HepG2 (cell line): ENCODE measurements around the gene RANBP17. TPM values are rescaled to one million over a fixed set of nuclear protein-coding genes. Genes with fewer than 3 reads are reported as not detected.

Source experiments
- ATAC-seq: fragments of 200-7000 bp; cut with Tn5 transposase; 3 replicates; pipeline ENCODE4 v1.9.1; 2020; ENCODE audit warnings: mild to moderate bottlenecking, moderate library complexity
- BruUV-seq: library from RNA; stranded (reverse); fragments of 400-500 nt; replicated peaks from 2 replicates; lab custom pipeline; 2021; lab: Mats Ljungman, UMichigan
- CTCF ChIA-PET: fragments of 300-600 bp; formaldehyde crosslinking; extraction: SDS; loops from one replicate; lab custom pipeline; 2021; ENCODE audit warnings: low total read pairs, inconsistent platforms, low intra/inter-chr PET ratio; lab: Yijun Ruan, JAX
- POLR2A ChIA-PET: fragments of 350-600 bp; sonication (Branson Sonifier 250); formaldehyde crosslinking; loops from one replicate; lab custom pipeline; 2020; ENCODE audit warnings: antibody characterized with exemption, inconsistent platforms; lab: Yijun Ruan, JAX
- DNase-seq: peaks from one replicate; pipeline ENCODE4 v3.0.0-alpha.2; 2015; ENCODE audit warnings: low spot score
- FAIRE-seq: peaks from 3 replicates; lab custom pipeline; 2011; peaks lifted over from hg19 to GRCh38; lab: Jason Lieb, UNC
- H2AFZ ChIP-seq: one replicate; pipeline ENCODE4 v1.6.1; 2011; ENCODE audit warnings: low read length, inconsistent platforms
- H3K27ac ChIP-seq: fragments of 300-600 bp; 3 replicates; pipeline ENCODE4 v1.8.0; 2011; ENCODE audit warnings: mixed run types, mild to moderate bottlenecking, mixed read lengths, low read length, inconsistent platforms; ENCODE audit not compliant: insufficient read depth; ENCODE audit errors: extremely low read length
- H3K27me3 ChIP-seq, 2 experiments: fragments of 200-600 bp in 1 of 2; 2 replicates in 1 of 2; 3 replicates in 1 of 2; pipeline versions ENCODE4 v1.6.0 to v1.8.0; 2011; ENCODE audit warnings: low read length in 2 of 2, mild to moderate bottlenecking in 2 of 2, moderate library complexity in 2 of 2, inconsistent platforms in 1 of 2; ENCODE audit not compliant: insufficient read depth in 2 of 2, control insufficient read depth in 1 of 2
- H3K36me3 ChIP-seq, 2 experiments: fragments of 200-600 bp in 1 of 2; replicated peaks in 1 of 2; 2 replicates in 1 of 2; 3 replicates in 1 of 2; pipeline versions ENCODE4 v1.5.1 to v1.8.0; 2011; ENCODE audit warnings: low read length in 2 of 2, inconsistent platforms in 1 of 2; ENCODE audit not compliant: insufficient read depth in 2 of 2, control insufficient read depth in 1 of 2
- H3K4me1 ChIP-seq: 2 replicates; pipeline ENCODE4 v1.5.1; 2012; ENCODE audit warnings: low read length, inconsistent platforms; ENCODE audit not compliant: insufficient read depth
- H3K4me2 ChIP-seq: 2 replicates; pipeline ENCODE4 v1.6.0; 2011; ENCODE audit warnings: low read depth, low read length, inconsistent platforms
- H3K4me3 ChIP-seq, 3 experiments: fragments of 200-600 bp in 1 of 3; sonication (generic), shearing (Covaris generic) in 1 of 3; replicated peaks in 1 of 3; 2 replicates each; pipeline ENCODE4 v1.5.1; 2011 to 2016; ENCODE audit warnings: low read length in 3 of 3, inconsistent platforms in 2 of 3, low read depth in 2 of 3, mild to moderate bottlenecking in 2 of 3, control low read depth in 1 of 3, mixed read lengths in 1 of 3; ENCODE audit not compliant: insufficient read depth in 1 of 3
- H3K79me2 ChIP-seq: one replicate; pipeline ENCODE4 v1.6.1; 2011; ENCODE audit warnings: low read length, inconsistent platforms; ENCODE audit not compliant: insufficient read depth
- H3K9ac ChIP-seq: 2 replicates; pipeline ENCODE4 v1.6.0; 2011; ENCODE audit warnings: mild to moderate bottlenecking, low read depth, low read length, inconsistent platforms; ENCODE audit not compliant: insufficient read depth
- H3K9me3 ChIP-seq: 2 replicates; pipeline ENCODE4 v1.5.1; 2012; ENCODE audit warnings: mild to moderate bottlenecking, low read length
- H4K20me1 ChIP-seq: 2 replicates; pipeline ENCODE4 v1.6.0; 2011; ENCODE audit warnings: inconsistent platforms, mild to moderate bottlenecking, low read length, moderate library complexity; ENCODE audit not compliant: insufficient read depth
- FOXO1 ChIP-seq: sonication (generic); formaldehyde crosslinking; IDR thresholded peaks from 2 replicates; pipeline ENCODE4 v1.4.0; 2020; ENCODE audit warnings: missing genetic modification reagents
- KDM3A ChIP-seq: IDR thresholded peaks from 2 replicates; pipeline ENCODE4 v1.6.1; 2018; ENCODE audit warnings: low read depth, missing compliant biosample characterization
- MAX ChIP-seq: IDR thresholded peaks from 2 replicates; pipeline ENCODE4 v1.6.1; 2012; ENCODE audit warnings: inconsistent platforms
- PREB ChIP-seq: sonication (generic); formaldehyde crosslinking; IDR thresholded peaks from 2 replicates; pipeline ENCODE4 v1.4.0; 2020; ENCODE audit warnings: missing genetic modification reagents
- REXO4 ChIP-seq: sonication (generic); formaldehyde crosslinking; IDR thresholded peaks from 2 replicates; pipeline ENCODE4 v1.8.0; 2022; ENCODE audit warnings: missing genetic modification reagents, mild to moderate bottlenecking, borderline replicate concordance
- RNF219 ChIP-seq: sonication (generic); formaldehyde crosslinking; IDR thresholded peaks from 2 replicates; pipeline ENCODE4 v1.5.0; 2020; ENCODE audit warnings: mild to moderate bottlenecking, missing genetic modification reagents
- SALL1 ChIP-seq: sonication (generic); formaldehyde crosslinking; IDR thresholded peaks from 2 replicates; pipeline ENCODE4 v1.8.0; 2022; ENCODE audit warnings: mild to moderate bottlenecking, missing genetic modification reagents
- SOX6 ChIP-seq, 2 experiments: fragments of 450-650 bp in 1 of 2; sonication (generic) in 1 of 2; formaldehyde crosslinking in 1 of 2; IDR thresholded peaks; 2 replicates each; pipeline versions ENCODE4 v1.4.0 to v1.6.1; 2017 to 2020; ENCODE audit warnings: antibody characterized with exemption in 1 of 2, mild to moderate bottlenecking in 1 of 2, missing genetic modification reagents in 1 of 2
- SP4 ChIP-seq: sonication (generic); formaldehyde crosslinking; IDR thresholded peaks from 2 replicates; pipeline ENCODE4 v1.8.1; 2023; ENCODE audit warnings: mild to moderate bottlenecking, missing genetic modification reagents
- SRSF1 ChIP-seq: fragments of 200-400 bp; formaldehyde crosslinking; optimal IDR thresholded peaks from 2 replicates; pipeline ENCODE3; 2017; ENCODE audit warnings: mild to moderate bottlenecking, low read depth, low read length, moderate library complexity
- TCF12 ChIP-seq, 2 experiments: fragments of 450-650 bp in 1 of 2; sonication (generic) in 1 of 2; formaldehyde crosslinking in 1 of 2; IDR thresholded peaks; 2 replicates each; pipeline versions ENCODE4 v1.6.1 to v1.8.0; 2017 to 2022; ENCODE audit warnings: antibody characterized with exemption in 1 of 2, mild to moderate bottlenecking in 1 of 2, missing genetic modification reagents in 1 of 2, moderate library complexity in 1 of 2
- TFDP1 ChIP-seq: IDR thresholded peaks from 2 replicates; pipeline ENCODE4 v1.6.1; 2016; ENCODE audit warnings: missing compliant biosample characterization, missing genetic modification reagents, borderline replicate concordance
- ZMAT5 ChIP-seq: sonication (generic); formaldehyde crosslinking; IDR thresholded peaks from 2 replicates; pipeline ENCODE4 v1.5.0; 2020; ENCODE audit warnings: mild to moderate bottlenecking, low read depth, missing genetic modification reagents, borderline replicate concordance
- ZNF652 ChIP-seq: IDR thresholded peaks from 2 replicates; pipeline ENCODE4 v1.6.1; 2016; ENCODE audit warnings: low read depth, borderline replicate concordance
- WGBS: methylation state at CpG from one replicate; pipeline ENCODE4 v1.1.6; 2017; ENCODE audit warnings: low lambda C conversion rate; 5-methylcytosine and 5-hydroxymethylcytosine counted together
- in situ Hi-C: cut with HindIII; loops from 2 replicates; pipeline ENCODE4 v1.10.0; 2017; ENCODE audit warnings: low pct_unique_long_range_greater_than_20kb; ENCODE audit not compliant: extremely low pct_ligation_motif_present
- intact Hi-C: fragments of 100-400 bp; cut with micrococcal nuclease; formaldehyde crosslinking; loops from one replicate; pipeline ENCODE4 v1.10.0; 2022; ENCODE audit not compliant: unreplicated experiment
- polyA plus RNA-seq, 8 experiments: library from polyadenylated mRNA; depleted of rRNA in 3 of 8; stranded (reverse) in 7 of 8; unstranded in 1 of 8; fragments of >200 nt; fragmentation: Illumina TruSeq in 4 of 8; extraction: Trizol in 4 of 8; gene quantifications; 2 replicates each; pipeline versions ENCODE4 v1.2.1 to v1.2.3, GENCODE V29; 2011 to 2016; ENCODE audit warnings: low read depth in 4 of 8, missing spikeins in 1 of 8, mixed read lengths in 1 of 8; ENCODE audit not compliant: insufficient read depth in 1 of 8
- total RNA-seq, 5 experiments: library from RNA; depleted of rRNA; stranded (reverse); fragments of >200 nt; fragmentation: Illumina TruSeq; extraction: Trizol; gene quantifications; 2 replicates each; pipeline ENCODE4 v1.2.3, GENCODE V29; 2016; ENCODE audit warnings: low read depth in 1 of 5

Gene RANBP17
- total and polyA plus RNA-seq, 2 of the 13 experiments (the other 11 are each of a cell fraction or from before 2014, with no cell fraction given) = not detected

GRCh38 chr5:171310819-171311321, 449.1 kb downstream of the RANBP17 start (continued):
- no peak for TF ChIP-seq ZMAT5 (CRISPR knock-in tag)
- TF ChIP-seq REXO4 (CRISPR knock-in tag) = no peak
- no peak for TF ChIP-seq SRSF1
- TF ChIP-seq TCF12 (IDR thresholded peaks at IDR 0.05) = no peak
- no peak for TF ChIP-seq TCF12 (CRISPR knock-in tag; IDR thresholded peaks at IDR 0.05)
- no peak for TF ChIP-seq PREB (CRISPR knock-in tag)
- no peak for TF ChIP-seq SP4 (CRISPR knock-in tag)
- no peak for TF ChIP-seq SOX6 (IDR thresholded peaks at IDR 0.05)
- TF ChIP-seq SOX6 (CRISPR knock-in tag; IDR thresholded peaks at IDR 0.05) = no peak
- no peak for TF ChIP-seq ZNF652

GRCh38 chr5:171311322-171312077, 449.7 kb downstream of the RANBP17 start:
- no peaks in the 10 kb centered on the region for H3K9me3 ChIP-seq
- intact Hi-C loops (no loop called here), in situ Hi-C loops (no loop called here)
- no peaks in the 10 kb centered on the region for H4K20me1 ChIP-seq
- no peak for FAIRE-seq
- no peak overlapping the region for H3K9ac ChIP-seq
- TF ChIP-seq FOXO1 (CRISPR knock-in tag) (no peak), RNF219 (no peak), TFDP1 (peak; percentile 42; the same call in 1 of the 2 replicates), MAX (peak; percentile 56), SALL1 (CRISPR knock-in tag) (peak; percentile 10; the same call in 1 of the 2 replicates), KDM3A (CRISPR knock-in tag) (no peak)
- no peaks in the 10 kb centered on the region for H3K4me1 ChIP-seq
- H3K4me2 ChIP-seq = no peak overlapping the region
- peaks cover 6 to 59% of the 10 kb centered on the region in 2 experiments; a peak in 4 of 5 replicates for H3K27me3 ChIP-seq
- peak overlapping the region in 1 of 3 experiments; percentile 10; a peak in 2 of 6 replicates for H3K4me3 ChIP-seq
- H3K36me3 ChIP-seq = no peaks in the 10 kb centered on the region
- no TSS peak for BruUV-seq
- ATAC-seq = peak; percentile 71
- no peak overlapping the region for H2AFZ ChIP-seq
- no peaks in the 10 kb centered on the region for H3K79me2 ChIP-seq
- POLR2A ChIA-PET = no interaction called here
- CTCF ChIA-PET = no interaction called here
- WGBS = 2% methylated on average over 20 of the region's 74 CpGs
- no peak overlapping the region for H3K27ac ChIP-seq
- DNase-seq = no peak
